NCI-H2171 (cell line): ENCODE data around the gene PLCB4.

Experiments
- DNase-seq: peaks from one replicate; lab custom pipeline; 2025; lab: John Stamatoyannopoulos, UW

PLCB4 gene

DNA sequence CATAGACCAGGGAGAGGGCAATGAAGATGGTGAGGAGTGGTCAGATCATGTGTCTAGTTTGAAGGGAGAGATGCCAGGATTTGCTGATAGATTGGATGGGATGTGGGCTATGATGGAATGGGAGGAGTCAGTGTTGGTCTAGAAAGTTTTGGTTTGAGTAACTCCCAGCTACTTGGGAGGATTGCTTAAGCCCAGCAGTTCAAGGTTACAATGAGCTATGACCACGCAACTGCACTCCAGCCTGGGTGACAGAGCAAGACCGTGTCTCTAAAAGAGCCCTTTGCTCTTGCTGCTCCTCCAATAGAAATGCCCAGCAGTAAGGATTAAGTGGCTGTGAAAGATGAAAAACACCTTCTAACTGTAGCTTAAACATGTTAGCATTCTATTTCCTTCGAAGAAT lies 427.3 kb downstream of the PLCB4 start:
- DNase-seq = no peak

DNA sequence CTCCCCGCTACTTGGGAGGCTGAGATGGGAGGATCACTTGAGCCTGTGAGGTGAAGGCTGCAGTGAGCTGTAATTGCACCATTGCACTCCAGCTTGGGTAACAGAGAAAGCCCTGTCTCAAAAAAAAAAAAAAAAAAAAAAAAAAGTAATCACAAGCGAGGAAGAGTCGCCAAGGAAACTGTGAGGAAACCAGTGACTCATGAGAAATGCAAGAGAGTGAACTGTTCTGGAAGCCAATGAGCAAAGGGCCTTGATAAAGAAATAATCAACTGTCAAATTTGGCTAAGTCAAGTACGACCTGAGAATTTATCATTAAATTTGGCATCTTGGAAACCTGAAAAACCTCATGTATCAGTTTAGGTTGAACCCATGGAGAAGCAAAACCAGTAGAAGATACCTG lies 429.4 kb downstream of the PLCB4 start:
- no peak for DNase-seq

DNA sequence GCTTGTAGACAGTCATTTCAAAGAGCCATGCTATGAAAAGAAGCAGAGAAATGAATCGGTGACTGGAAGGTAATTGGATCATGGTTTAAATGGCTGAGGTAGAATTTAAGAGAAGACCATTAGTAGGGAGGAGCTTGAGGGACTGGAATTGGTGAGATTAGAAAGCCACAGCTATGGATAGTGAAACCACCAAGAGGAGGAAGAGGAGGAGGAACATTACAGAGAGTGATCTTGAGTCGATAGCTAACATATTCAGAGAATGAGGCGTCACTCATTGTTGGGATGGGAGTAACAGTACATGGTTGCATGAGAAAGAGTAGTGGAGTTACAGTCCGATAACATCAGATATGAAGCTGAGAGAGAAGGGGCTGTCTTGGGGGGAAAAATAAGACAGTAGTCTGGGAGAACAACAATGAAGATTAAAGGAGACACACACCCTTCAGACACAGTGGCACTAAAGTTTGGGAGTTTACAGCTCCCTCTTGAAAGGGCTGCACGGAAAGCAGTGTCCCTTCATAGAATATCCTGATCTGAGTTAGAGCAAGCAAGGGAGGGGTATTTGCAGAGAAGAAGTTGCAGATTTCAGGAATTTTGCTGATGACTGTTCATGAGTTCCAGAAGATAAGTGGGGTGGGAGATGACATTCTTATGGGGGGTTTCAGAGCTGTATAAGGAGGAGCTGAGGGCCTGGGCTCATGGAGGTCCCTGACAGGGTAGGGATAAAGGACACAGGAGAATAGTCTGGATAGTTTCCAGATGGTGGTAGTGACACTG lies 430.4 kb downstream of the PLCB4 start:
- DNase-seq = no peak

DNA sequence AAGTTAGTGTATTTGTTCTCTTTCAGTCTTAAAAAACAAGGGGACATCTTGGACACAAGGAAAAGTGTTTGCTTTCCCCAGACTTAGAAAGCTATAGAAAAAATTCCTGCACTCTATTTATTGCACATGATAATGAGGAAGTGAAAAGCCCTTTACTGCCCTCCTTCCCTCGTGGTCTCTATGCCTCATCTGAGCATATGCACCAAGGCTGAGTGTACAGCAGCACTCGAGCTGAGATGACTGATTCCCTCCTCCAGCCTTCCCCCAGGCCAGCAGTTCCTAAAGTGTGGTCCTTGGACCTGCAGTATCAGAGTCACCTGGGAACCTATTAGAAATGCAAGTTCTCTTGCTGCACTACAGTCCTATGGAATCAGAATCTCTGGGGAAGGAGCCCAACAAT lies 431.2 kb downstream of the PLCB4 start:
- DNase-seq = no peak

DNA sequence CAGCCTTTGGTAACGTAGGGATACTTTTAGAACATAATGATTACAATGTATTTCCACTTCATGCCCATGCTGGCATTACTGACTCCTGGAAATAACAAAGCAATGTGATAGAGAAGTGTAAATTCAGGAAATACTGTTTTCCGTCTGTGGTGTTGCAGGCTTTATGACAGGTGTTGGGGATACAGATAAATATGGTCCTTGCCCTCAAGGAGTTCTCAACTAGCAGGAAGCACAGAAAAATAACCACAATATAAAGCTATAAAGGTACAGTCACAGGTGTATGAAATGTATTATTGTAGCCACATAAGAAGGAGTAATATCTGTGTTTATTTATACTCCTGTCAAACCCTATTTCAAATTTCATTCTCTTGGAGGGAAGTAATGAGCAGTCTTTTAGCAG lies 432.6 kb downstream of the PLCB4 start:
- no peak for DNase-seq

DNA sequence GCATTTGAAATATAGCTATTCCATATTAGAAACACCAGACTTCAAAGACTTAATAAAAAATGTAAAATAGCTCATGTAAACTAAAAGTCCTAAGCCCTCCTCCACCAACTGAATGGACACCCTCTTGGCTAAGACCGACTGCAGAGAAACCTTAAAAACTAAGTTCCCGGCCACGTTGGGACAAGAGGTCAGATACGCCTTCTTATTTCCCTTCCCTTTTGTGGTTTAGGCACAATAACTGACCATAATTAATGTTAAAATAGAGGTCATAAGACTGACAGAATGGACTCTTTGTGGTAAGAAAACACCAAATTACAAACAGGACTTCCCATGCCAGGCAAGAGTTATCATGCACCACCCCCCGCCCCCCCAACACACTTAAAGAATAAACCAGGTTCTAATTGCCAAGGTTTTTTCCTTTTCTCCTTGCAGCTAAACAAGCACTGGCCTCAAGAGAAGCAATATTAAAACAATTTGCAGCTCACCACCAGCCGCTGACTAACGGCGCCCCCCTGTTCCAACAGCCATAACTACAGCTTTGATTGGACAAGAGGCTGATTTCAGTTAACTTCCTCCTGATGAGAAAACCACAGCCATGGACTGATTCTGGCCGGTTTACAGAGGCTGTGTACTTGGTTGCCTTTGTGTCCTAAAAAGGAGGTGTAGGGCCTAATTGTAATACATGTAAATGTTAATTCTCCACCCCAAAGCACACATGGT lies 434.8 kb downstream of the PLCB4 start:
- no peak for DNase-seq

DNA sequence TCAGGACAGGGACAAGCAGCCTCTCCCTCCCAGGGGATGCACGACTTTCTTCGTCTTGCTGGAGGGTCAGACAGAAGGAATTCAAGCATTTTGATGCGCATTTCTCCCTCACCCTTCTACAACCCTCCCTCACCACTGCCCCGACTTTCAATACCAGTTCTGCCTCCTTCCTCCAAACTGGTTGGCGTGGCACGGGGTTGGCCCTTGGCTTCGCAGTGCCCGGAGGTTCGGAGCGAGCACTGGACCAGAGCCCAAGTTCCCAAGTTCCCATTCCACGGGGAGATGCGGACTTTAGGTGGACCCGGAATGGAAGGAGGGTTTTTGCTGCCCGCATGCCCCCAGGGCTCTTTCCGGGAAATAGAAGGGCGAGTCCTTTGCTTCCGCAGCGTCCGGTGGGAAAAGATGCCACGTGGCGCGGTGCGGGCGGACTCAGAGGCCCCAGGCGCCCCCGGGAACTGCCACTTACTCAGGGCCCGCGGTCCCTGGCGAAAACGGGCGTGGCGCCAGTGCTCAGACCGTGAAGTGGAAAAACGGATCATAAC lies 437.5 kb downstream of the PLCB4 start:
- DNase-seq = no peak

DNA sequence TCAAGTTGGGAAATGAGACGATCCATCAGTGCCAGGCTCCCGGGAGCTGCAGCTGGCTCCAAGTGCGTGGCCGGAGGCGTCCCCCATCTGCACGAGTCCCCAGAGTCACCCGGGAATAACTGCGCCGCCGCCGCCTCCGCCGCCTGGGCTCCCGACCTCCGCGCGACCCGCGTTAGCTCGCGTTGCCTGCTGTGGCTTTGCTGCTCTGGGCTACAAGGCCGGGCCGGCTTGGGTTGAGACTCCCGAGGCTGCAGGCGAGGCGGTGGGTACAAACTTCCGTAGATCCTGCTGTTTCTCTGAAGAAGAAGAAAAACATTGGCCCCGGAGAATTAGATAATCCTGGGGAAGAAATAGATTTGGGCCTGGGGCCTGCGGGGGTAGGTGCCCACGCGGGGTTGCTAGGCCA lies 438.1 kb downstream of the PLCB4 start:
- DNase-seq = no peak

DNA sequence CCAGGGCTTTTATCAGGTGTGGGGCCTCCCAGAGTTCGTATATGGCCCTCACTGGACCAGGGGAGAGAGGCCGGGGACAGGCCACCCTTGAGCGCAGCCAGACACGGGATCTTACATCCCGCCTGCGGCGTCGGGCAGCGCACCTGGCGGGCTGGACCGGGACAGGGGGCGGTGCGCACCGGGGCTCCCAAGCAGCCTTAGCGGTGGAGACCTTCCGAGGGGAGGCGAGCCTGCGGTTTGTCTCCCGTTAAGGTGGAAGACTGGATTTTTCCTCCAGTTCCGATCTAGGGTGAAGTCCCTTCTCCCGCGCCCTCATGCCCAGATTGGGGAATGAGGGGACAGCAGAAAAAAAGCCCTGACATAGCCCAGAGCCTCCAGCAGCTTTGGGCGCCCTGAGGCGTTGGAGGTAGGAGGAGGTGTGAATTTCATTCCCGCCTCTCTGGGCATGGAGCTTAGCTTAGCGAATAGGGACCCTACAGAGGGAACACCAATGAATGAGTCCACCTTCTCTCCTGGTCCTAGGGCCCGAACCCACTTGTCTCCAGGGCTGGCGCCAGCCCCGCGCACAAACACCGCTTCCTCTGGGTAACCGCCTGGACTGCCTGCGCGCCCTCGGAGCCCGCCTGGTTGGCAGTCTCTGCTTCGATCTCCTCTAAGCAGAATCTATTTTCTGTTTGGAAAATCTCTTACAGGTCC lies 438.8 kb downstream of the PLCB4 start:
- no peak for DNase-seq

DNA sequence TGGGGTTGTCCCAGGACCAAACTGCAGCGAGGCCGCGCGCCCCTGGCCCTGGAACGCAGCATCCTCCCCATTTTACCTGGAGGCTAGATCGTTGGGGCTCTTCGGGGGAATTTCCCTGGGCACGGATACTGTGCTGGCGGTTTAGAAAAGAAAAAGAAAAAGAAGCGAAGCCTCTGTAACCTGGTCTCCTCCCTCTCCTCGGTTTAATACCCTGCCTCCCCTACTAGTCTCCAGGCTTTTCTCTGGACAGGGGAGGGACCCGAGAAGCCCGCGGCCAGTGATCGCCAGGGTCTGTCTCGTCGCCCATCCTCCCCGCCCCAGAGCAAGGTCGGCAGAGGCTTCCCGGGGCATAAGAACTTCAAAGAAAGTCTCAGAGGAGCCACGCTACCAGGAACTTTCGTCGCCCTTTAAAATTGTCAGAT lies 439.4 kb downstream of the PLCB4 start:
- DNase-seq = no peak

DNA sequence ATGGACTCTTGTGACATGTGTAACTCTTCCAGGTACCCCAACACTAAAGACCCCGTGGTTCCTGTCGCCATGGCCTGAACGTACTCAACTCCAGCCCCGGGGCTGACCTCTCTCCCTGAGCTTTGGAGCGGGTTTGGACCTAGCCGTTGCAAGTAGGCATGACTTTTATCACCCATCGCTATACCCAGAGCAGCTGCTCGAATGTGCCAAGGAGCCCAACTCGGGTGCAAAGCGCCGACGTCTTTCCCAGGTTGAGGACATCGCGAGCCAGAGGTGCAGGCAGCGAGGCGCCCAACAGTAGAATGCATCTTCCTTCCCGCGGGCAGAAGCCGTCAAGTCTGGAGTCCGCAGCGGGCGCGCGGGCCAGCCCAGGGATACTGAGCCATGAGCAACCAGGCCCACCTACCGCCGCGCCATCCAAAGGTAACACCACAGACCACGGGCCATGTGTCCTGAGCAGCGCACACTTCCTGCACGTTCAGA lies 439.9 kb downstream of the PLCB4 start:
- DNase-seq = no peak

DNA sequence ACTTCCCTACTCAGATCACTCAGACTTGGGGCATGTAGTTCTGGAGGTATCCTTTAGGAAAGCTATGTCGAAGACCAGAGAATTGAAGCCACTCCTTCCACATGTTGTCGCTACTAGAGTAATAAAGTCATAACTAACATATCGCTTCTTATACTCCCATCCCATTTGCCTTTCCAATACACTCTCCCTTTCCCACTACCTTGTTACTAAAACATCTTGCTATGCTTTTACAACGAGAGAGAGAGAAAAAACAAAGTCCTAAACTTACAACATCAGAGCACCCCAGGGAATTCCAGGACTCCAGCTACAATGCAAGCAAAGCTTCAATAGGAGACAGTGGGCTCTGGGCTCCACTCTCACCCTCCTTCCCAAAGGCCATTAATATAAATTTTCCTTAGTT lies 440.4 kb downstream of the PLCB4 start:
- DNase-seq = no peak

DNA sequence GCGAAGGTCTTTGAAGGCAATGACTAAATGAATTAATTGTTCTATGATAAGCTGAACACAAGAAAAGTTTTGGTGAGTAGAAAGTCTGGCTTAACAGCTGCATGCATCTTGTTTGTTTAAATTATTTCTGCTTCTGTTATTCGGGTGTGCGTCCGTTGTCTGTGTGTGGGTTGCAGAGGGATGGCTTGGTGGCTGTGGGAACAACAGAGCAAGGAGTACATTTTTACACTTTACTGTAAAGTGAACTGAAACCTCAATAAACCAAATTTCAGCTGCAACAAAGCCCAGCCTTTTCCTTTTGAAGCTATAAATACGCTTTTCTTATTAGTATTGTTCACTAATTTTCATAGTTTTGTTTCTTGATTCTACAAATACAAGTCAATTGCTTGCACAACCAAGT lies 442.0 kb downstream of the PLCB4 start:
- DNase-seq = no peak

DNA sequence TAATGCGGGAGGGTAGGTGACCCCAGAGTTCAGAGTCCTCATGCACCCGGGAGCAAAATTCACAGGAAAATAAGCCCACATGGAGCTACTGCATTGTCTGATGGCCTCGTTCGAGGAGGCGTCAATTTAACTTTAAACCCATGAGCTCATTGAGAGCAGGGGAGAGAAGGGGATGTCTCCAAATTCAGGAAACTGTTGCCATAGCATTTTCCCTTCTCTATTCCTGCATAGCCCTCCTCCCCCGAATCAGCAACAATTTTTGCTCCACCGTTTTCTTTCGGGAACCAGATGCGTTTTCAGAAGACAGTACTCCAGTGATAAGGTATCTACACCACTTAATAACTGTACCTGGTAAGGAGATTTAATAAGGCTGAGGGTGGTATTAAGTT lies 445.2 kb downstream of the PLCB4 start:
- DNase-seq = no peak

DNA sequence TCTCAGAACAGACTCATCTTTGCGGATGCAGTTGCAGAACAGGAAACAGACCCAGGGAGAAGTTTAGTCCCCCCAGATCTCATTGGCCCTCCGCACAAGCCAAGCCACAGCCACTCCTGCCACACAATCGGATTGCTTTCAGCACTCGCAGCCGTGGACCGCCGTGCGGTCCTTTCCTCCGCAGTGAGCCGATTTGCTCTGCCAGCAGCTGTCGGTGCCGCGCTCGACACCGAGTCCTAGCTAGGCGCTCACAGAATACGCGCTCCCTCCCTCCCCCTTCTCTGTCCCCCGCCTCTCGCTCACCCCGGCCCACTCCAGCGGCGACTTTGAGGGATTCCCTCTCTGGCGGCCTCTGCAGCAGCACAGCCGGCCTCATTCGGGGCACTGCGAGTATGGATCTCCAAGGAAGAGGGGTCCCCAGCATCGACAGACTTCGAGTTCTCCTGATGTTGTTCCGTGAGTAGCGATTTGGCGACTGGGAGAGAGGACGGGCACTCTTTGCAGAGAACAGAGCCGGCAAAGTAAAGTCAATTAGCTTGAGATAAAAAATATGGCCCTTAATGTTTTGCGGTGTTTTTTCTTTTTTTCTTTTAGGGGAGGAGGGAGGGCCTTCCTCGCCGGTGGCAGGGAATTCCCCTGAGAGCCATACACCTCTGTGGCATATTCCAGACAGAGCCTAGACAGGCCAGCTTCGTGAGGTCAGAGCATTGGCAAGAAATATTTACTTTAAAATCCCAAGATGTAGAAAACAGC lies 445.8 kb downstream of the PLCB4 start, which contains the start of gene LAMP5:
Gene LAMP5 (plus strand): TSS at position 130 of the 753 bp plus-strand sequence. CDS start 263 bp downstream, at position 393.
- no peak for DNase-seq

DNA sequence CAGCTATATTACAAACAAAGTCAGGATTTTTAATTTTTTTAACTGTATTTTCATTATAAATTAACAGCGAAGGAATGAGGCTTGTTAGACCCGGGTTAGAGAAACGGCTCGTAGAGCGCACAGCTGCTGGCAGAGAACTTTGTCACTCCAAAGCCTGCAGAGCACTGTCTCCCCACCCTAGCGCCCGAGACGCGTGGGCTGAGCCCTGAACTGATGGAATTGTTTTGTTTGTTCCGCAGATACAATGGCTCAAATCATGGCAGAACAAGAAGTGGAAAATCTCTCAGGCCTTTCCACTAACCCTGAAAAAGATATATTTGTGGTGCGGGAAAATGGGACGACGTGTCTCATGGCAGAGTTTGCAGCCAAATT lies 446.3 kb downstream of the PLCB4 start:
- no peak for DNase-seq

DNA sequence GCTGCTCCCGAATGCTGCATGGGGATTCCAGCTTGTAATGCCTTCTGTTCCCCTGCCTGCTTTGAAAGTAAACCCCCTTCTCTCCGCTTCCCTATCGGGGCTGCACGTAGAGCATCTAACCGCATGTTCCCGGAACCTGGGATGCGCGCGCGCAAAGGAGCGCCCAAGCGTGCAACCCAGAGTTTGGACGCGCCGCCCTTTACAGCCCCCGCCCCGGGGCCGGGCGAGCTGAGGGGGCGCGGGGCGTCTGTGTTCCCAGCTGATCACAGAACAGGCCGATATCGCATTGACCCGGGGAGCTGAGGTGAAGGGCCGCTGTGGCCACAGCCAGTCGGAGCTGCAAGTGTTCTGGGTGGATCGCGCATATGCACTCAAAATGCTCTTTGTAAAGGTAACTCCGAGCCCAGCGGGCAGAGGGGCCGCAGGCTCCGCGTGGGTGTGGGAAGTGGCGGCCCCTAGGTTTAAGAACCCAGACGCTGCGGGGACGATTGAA lies 446.9 kb downstream of the PLCB4 start:
- no peak for DNase-seq

DNA sequence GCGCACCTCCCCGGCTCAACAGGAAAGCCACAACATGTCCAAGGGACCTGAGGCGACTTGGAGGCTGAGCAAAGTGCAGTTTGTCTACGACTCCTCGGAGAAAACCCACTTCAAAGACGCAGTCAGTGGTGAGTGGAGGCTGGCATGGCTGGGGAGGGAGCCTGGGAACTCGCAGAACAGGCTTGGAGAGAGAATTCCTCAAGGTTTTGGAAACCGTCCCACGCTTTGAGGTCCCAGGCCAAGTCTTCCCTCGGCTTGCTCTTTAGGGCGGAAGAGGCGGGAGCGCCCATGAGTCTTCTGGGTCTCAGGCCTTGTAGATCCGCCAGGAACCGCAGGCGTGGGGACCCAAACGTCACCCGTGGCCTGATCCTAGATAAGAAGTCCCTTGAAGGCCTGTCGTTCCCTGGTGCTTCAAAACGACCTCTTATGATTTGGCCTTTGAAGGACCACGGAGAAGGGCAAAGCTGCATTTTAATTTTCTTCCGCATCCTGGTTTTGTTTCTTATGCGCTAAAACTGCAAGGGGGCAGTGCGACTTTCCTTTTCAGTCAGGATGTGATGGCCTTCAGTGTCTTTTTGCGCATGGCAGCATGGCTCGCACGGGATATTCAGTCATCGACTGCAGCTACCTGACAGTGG lies 447.5 kb downstream of the PLCB4 start:
- no peak for DNase-seq

DNA sequence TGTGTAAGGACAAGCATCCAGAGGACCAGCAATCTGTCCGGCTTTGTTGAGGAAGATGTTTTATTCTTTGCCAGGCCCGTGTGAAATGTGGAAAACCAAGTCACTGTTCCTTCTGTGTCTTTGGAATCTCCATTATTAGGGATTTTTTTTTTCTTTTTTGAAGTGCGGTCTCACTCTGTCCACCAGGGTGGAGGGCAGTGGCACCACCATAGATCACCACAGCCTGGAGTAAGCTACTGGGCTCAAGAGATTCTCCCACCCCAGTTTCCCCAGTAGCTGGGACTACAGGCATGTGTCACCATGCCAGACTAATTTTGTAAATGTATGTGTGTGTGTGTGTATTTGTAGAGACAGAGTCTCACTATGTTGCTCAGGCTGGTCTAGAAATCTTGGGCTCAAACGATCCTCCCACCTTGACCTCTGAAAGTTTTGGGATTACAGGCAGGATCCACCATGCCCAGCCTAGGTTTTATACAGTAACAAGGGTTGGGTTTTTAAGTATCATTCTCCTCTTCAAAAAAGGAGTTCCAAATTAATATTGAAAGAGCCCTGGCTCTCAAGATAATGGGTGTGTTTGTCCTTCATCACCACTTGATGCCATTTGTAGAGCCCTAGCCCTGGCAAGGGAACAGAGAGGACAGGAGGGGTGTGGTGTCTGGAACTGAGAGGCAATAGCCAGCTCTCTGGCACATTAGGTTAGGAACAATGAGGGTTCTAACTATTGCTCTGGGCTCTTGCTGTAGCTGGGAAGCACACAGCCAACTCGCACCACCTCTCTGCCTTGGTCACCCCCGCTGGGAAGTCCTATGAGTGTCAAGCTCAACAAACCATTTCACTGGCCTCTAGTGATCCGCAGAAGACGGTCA lies 448.6 kb downstream of the PLCB4 start:
- DNase-seq = no peak

DNA sequence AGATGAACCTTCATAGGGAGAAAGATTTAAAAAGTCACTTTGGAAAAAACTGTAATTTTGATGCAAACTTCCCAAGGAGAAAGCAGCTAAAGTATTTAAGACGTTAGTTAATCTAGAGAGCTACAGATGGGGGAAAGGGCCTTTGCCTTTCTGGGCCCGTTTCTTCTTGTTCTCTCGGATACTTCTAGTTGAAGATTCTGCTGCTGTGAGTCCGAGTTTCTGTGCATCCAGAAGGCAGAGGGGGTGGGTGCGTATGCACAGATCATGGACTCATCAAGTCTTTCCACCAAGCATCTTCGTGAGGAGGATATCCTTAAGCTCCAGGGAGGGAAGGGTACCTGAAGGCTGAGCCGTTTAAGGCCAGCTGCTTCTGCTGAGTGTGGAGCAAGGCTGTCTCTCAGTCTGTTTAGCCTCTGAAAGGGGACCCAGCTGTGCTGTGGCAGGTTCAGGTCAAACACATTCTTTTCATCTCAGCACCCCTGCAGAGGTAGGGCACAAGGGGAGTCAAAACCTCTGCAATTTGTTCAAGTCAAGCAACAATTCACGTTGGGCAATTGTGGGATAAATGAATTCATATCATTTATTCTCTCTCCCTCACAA lies 449.8 kb downstream of the PLCB4 start:
- no peak for DNase-seq
